Measurements from ENCODE around the gene PACS1.
A peak's percentile ranks its signal among the peaks of the same experiment; 100 is the strongest.

The PACS1 gene

GRCh38 chr11:66263231-66263630 lies 193.2 kb downstream of the PACS1 start:
- Histone ChIP-seq H3F3A (ENCODE audit: insufficient read depth, low read length) (no peaks in the 10 kb centered on the region), H3K9me3 (ENCODE audit: low read length) (no peaks in the 10 kb centered on the region), H3K9ac (ENCODE audit: low read length) (no peak overlapping the region), H3K27me3 (ENCODE audit: insufficient read depth, low read length) (no peaks in the 10 kb centered on the region), H3K9me2 (ENCODE audit: low read depth, low read length) (no peaks in the 10 kb centered on the region), H3K4me1 (ENCODE audit: insufficient read depth, low read length, severe bottlenecking) (peaks cover 18% of the 10 kb centered on the region), H3K4me3 (ENCODE audit: low read depth, low read length, poor library complexity, severe bottlenecking) (no peak overlapping the region), H3K4me2 (ENCODE audit: low read length) (no peak overlapping the region), H3K27ac (ENCODE audit: low read depth, low read length, poor library complexity, severe bottlenecking) (no peak overlapping the region), H3K79me2 (ENCODE audit: insufficient read depth, low read length) (no peaks in the 10 kb centered on the region), H4K20me1 (ENCODE audit: insufficient read depth, low read length) (no peaks in the 10 kb centered on the region), H2AFZ (ENCODE audit: low read length) (no peak overlapping the region), H3K36me3 (ENCODE audit: insufficient read depth, low read length) (peaks cover 57% of the 10 kb centered on the region)
- no peak for TF ChIP-seq EZH2 (IDR thresholded peaks at IDR 0.05; ENCODE audit: borderline replicate concordance, low read length)
- TF ChIP-seq CTCF (IDR thresholded peaks at IDR 0.05; ENCODE audit: low read length), result no peak

DNA sequence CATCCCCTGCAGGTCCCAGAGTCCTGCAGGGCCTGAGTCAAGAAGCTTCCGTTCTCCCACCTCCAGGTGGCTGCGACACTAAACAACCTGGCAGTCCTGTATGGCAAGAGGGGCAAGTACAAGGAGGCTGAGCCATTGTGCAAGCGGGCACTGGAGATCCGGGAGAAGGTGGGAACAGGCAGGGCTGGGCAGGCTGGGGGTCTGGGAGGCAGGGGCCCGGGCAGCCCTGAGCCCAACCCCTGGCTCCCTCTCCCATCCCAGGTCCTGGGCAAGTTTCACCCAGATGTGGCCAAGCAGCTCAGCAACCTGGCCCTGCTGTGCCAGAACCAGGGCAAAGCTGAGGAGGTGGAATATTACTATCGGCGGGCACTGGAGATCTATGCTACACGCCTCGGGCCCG lies 193.7 kb downstream of the PACS1 start:
- Histone ChIP-seq H3K27ac (ENCODE audit: low read depth, low read length, poor library complexity, severe bottlenecking) (no peak overlapping the region), H3K4me2 (ENCODE audit: low read length) (no peak overlapping the region), H3K9me2 (ENCODE audit: low read depth, low read length) (no peaks in the 10 kb centered on the region), H4K20me1 (ENCODE audit: insufficient read depth, low read length) (no peaks in the 10 kb centered on the region), H2AFZ (ENCODE audit: low read length) (no peak overlapping the region), H3K27me3 (ENCODE audit: insufficient read depth, low read length) (no peaks in the 10 kb centered on the region), H3K36me3 (ENCODE audit: insufficient read depth, low read length) (peaks cover 57% of the 10 kb centered on the region), H3K9ac (ENCODE audit: low read length) (no peak overlapping the region), H3K4me3 (ENCODE audit: low read depth, low read length, poor library complexity, severe bottlenecking) (no peak overlapping the region), H3K4me1 (ENCODE audit: insufficient read depth, low read length, severe bottlenecking) (peaks cover 14% of the 10 kb centered on the region), H3F3A (ENCODE audit: insufficient read depth, low read length) (no peaks in the 10 kb centered on the region), H3K79me2 (ENCODE audit: insufficient read depth, low read length) (peaks cover 1% of the 10 kb centered on the region; the same call in 1 of the 2 replicates), H3K9me3 (ENCODE audit: low read length) (no peaks in the 10 kb centered on the region)
- TF ChIP-seq CTCF (IDR thresholded peaks at IDR 0.05; ENCODE audit: low read length) (no peak), EZH2 (IDR thresholded peaks at IDR 0.05; ENCODE audit: borderline replicate concordance, low read length) (no peak)

DNA sequence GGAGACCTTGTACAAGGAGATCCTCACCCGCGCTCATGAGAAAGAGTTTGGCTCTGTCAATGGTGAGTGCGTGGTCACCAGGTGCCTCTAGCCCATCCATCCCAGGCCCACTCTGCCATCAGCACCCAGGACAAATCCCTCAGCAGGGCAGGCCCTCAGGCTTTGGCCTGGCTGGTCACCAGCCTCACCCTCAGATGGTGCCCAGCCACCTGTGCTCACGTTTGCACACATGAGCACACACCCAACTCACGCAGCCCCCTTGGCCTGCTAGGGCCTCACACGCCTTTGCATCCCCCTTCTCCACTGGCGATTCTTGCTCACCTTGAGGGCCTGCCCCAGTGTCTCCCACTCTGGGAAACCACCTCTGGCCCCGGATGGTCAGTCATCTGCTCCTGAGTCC lies 194.3 kb downstream of the PACS1 start:
- Histone ChIP-seq H3K27ac (ENCODE audit: low read depth, low read length, poor library complexity, severe bottlenecking) (no peak overlapping the region), H3K4me3 (ENCODE audit: low read depth, low read length, poor library complexity, severe bottlenecking) (no peak overlapping the region), H3K36me3 (ENCODE audit: insufficient read depth, low read length) (peaks cover 51% of the 10 kb centered on the region)

GRCh38 chr11:66264914-66265313 lies 194.8 kb downstream of the PACS1 start:
- Histone ChIP-seq H3K9me3 (ENCODE audit: low read length) (no peaks in the 10 kb centered on the region), H3K4me2 (ENCODE audit: low read length) (no peak overlapping the region), H3K36me3 (ENCODE audit: insufficient read depth, low read length) (peaks cover 46% of the 10 kb centered on the region)

More for the DNA sequence above, 194.3 kb downstream of the PACS1 start:
- Histone ChIP-seq H3K9me2 (ENCODE audit: low read depth, low read length) (no peaks in the 10 kb centered on the region), H3K9me3 (ENCODE audit: low read length) (no peaks in the 10 kb centered on the region), H3K9ac (ENCODE audit: low read length) (no peak overlapping the region), H3K27me3 (ENCODE audit: insufficient read depth, low read length) (no peaks in the 10 kb centered on the region), H3K4me1 (ENCODE audit: insufficient read depth, low read length, severe bottlenecking) (peaks cover 13% of the 10 kb centered on the region), H3K79me2 (ENCODE audit: insufficient read depth, low read length) (peaks cover 6% of the 10 kb centered on the region), H2AFZ (ENCODE audit: low read length) (no peak overlapping the region), H3F3A (ENCODE audit: insufficient read depth, low read length) (no peaks in the 10 kb centered on the region), H3K4me2 (ENCODE audit: low read length) (no peak overlapping the region), H4K20me1 (ENCODE audit: insufficient read depth, low read length) (no peaks in the 10 kb centered on the region)
- no peak for TF ChIP-seq EZH2 (IDR thresholded peaks at IDR 0.05; ENCODE audit: borderline replicate concordance, low read length)

More at GRCh38 chr11:66264914-66265313, 194.8 kb downstream of the PACS1 start:
- Histone ChIP-seq H3K4me3 (ENCODE audit: low read depth, low read length, poor library complexity, severe bottlenecking) (no peak overlapping the region), H3K9me2 (ENCODE audit: low read depth, low read length) (no peaks in the 10 kb centered on the region), H3K4me1 (ENCODE audit: insufficient read depth, low read length, severe bottlenecking) (peaks cover 18% of the 10 kb centered on the region), H2AFZ (ENCODE audit: low read length) (no peak overlapping the region), H3K27me3 (ENCODE audit: insufficient read depth, low read length) (no peaks in the 10 kb centered on the region), H3K79me2 (ENCODE audit: insufficient read depth, low read length) (peaks cover 11% of the 10 kb centered on the region), H3K27ac (ENCODE audit: low read depth, low read length, poor library complexity, severe bottlenecking) (no peak overlapping the region), H3K9ac (ENCODE audit: low read length) (no peak overlapping the region), H4K20me1 (ENCODE audit: insufficient read depth, low read length) (no peaks in the 10 kb centered on the region), H3F3A (ENCODE audit: insufficient read depth, low read length) (no peaks in the 10 kb centered on the region)
- TF ChIP-seq CTCF (IDR thresholded peaks at IDR 0.05; ENCODE audit: low read length), result peak; percentile 67
- no peak for TF ChIP-seq EZH2 (IDR thresholded peaks at IDR 0.05; ENCODE audit: borderline replicate concordance, low read length)

All from OCI-LY1 (cell line).